Non-pigmented ciliary epithelial cell (primary cell): Measurements from ENCODE around the gene NSD2.
"Not testable (repeated sequence)": the region's sequence is repeated elsewhere in the genome, so short reads cannot be mapped to it uniquely, and the experiment has no call there.

Experiments used
- DNase-seq: peaks from one replicate; pipeline ENCODE4 v3.0.0-alpha.2; 2010; ENCODE audit warnings: low read depth

Gene NSD2

GRCh38 chr4:1899149-1900086, 28.2 kb downstream of the NSD2 start:
- peak; percentile 36 for DNase-seq

GRCh38 chr4:1900087-1900433, 28.9 kb downstream of the NSD2 start:
- no peak for DNase-seq

DNA sequence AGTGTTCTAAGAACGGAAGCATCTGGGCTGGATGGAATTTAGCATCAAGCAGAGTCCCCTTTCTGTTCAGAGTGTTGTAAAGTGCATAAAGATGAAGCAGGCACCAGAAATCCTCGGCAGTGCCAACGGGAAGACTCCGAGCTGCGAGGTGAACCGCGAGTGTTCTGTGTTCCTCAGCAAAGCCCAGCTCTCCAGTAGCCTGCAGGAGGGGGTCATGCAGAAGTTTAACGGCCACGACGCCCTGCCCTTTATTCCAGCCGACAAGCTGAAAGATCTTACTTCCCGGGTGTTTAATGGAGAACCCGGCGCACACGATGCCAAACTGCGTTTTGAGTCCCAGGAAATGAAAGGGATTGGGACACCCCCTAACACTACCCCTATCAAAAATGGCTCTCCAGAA, 29.4 kb downstream of the NSD2 start:
- no peak for DNase-seq

GRCh38 chr4:1901127-1901526, 29.9 kb downstream of the NSD2 start:
- no peak for DNase-seq

GRCh38 chr4:1902243-1902642, 31.1 kb downstream of the NSD2 start:
- DNase-seq = no peak

GRCh38 chr4:1903035-1903434, 31.8 kb downstream of the NSD2 start:
- DNase-seq = no peak

DNA sequence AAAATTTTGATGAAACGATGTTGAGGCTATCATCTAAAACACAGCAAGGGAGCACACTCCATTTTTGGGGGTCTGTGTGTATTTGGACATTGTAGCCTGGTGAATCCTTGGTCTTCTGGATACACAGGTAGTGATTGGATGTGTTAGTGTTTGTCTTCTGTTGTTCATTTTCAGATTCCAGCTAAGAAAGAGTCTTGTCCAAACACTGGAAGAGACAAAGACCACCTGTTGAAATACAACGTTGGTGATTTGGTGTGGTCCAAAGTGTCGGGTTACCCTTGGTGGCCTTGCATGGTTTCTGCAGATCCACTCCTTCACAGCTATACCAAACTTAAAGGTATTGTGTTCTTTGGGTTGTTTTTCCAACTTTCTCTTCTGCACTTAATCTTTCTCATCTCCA, 32.8 kb downstream of the NSD2 start:
- DNase-seq = no peak

- DNase-seq = no peak
Measured at GRCh38 chr4:1907848-1908525, 36.8 kb downstream of the NSD2 start.

DNA sequence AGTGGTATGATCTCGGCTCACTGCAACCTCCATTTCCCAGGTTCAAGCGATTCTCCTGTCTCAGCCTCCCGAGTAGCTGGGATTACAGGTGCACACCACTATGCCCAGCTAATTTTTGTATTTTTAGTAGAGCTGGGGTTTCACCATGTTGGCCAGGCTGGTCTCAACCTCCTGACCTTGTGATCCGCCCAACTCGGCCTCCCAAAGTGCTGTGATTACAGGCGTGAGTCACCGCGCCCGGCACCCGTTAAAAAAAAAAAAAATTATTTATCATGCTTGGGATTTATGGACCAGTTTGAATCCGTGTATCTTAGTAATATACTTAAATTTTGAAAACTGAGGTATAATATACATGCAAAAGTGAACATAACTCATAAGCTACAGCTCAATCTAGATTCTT, 38.5 kb downstream of the NSD2 start:
- DNase-seq = not testable (repeated sequence)

- DNase-seq = no peak
Measured at GRCh38 chr4:1910643-1911042, 39.5 kb downstream of the NSD2 start.

- DNase-seq = not testable (repeated sequence)
Measured at GRCh38 chr4:1911316-1911715, 40.1 kb downstream of the NSD2 start.

GRCh38 chr4:1922821-1923220, 51.6 kb downstream of the NSD2 start:
- no peak for DNase-seq

- DNase-seq = no peak
Measured at GRCh38 chr4:1927675-1928074, 56.5 kb downstream of the NSD2 start.

DNA sequence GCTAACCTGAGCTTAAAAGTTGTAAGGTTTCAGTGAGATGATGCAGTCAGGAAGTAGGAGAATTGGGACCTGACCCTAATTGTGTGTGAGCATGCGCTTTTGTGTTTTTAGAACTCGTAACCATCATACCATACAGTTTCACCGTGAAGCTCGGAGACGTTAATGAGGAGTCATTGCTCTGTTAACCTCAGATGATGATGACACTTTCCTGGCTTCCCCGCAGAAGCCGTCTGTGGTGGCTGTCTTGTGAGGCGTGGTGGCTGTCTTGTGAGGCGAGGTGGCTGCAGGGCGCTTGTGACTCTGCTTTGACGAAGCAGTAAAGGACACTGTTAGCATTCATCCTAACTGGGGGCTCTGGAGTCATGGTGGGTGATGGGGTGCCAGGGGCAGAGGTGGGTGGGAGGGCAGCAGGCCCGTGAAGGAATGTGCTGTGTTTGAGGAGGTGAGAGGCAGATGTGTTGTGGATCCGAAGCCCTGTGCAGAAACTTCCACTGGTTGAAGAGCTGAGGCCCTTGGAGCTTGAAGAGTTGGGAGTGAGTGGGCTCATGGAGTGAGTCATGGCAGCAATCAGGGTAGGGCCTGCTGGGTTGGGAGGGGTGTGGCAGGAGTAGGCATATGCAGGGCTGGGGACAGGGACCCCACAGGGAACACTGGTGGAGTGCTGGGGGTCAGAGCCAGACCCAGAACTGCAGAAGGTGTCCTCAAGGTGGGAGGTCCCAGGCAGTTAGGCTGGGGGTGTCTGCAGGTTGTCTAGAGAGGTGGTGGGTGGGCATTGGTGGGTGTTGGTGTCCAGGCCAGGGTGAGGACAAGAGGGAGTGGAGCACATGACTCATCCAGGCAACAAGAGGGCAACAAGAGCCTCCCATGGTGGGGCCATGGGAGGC, 57.4 kb downstream of the NSD2 start:
- no peak for DNase-seq

GRCh38 chr4:1932736-1933135, 61.5 kb downstream of the NSD2 start:
- no peak for DNase-seq

DNA sequence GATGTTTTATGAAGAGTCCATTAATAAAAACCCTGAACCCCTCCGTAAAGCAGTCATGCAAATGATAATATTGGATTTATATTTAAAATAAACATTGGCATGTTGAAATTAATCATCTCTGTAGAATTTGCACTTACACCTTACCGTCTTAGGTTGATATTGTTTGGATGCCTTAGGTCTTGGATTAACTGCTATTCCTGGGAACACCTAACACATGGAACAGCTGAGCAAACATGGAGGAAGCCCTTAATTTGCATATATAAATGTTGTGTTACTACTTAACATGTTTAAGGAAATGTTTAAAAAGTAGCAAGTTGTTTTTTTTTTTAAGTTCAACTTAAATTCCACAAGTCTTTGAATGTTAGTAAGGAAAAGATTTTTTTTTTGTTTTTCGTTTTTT, 62.5 kb downstream of the NSD2 start:
- no peak for DNase-seq

DNA sequence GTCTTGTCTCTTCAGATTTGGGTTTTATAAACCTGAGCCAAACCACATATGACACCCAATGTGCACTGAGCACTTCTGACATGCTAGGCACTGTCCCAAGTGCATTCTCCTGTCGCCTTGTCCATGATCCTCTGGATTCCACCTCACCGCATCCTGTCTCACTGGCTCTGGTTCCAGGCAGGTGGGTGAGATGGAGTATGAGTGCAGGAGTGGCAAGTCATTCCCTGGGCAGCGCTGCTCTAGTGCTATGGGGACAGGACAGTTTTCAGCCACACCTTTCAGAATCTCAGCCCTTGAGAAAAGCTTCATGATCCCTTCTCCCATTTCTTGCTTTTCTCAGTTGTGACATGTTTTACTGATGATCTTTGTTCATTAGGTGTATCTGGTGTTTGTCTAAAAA, 66.4 kb downstream of the NSD2 start:
- no peak for DNase-seq

DNA sequence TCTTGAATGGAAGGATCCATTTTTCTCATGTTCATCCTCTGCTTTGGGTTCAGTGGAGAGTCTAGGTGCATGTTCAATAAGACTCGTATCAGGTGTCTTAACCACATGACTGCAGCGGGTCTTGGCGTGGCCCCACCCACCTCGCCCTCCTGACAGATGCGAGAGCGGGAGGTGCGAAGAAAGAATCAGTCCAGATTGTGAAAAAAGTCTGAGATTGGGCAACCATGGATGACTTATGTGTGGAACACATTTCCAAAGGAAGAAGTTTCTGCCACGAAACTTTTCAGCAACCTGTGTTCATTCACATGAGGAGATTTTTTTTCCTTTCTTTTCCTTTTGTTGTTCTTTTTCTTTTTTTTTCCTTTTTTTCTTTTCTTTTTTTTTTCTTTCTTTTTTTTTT, 66.8 kb downstream of the NSD2 start:
- no peak for DNase-seq

- peak; percentile 86 for DNase-seq
Measured at GRCh38 chr4:1939664-1940509, 68.7 kb downstream of the NSD2 start.

- DNase-seq = no peak
Measured at GRCh38 chr4:1940566-1940965, 69.4 kb downstream of the NSD2 start.

DNA sequence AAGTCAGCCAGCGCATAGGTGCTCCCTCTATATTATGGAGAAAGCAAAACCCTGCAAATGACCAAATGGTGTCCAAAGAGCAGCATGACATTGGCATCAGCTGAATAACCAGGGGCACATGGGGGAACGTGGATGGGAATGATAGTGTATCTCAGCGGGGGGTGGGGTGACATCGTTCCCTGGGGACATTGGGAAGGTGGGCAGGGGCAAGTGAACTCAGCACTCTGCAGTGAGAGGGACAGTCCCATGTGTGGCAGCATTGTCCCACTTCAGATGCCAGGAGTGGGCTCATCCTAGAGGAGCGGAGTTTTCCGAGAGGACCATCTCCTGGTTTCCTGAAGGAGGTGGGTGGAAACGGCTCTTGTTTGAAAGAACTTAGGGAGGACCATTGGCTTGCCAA, 72.7 kb downstream of the NSD2 start:
- DNase-seq = no peak
